Endothelial cell of umbilical vein (primary cell): ENCODE measurements around the gene FCRL3. TPM values are rescaled to one million over a fixed set of nuclear protein-coding genes. Genes with fewer than 3 reads are reported as not detected.

Experiments used
- BruUV-seq: library from RNA; stranded (reverse); fragments of 400-500 nt; replicated peaks from 2 replicates; lab custom pipeline; 2021; lab: Mats Ljungman, UMichigan
- CTCF ChIA-PET: fragments of 300-600, 350-600 bp; sonication (Branson Sonifier 250); formaldehyde crosslinking; loops from one replicate; lab custom pipeline; 2021; ENCODE audit warnings: antibody characterized with exemption, inconsistent platforms; lab: Charles Lee
- POLR2A ChIA-PET: fragments of 300-600, 350-600 bp; sonication (Branson Sonifier 250); formaldehyde crosslinking; loops from one replicate; lab custom pipeline; 2021; ENCODE audit warnings: antibody characterized with exemption, inconsistent platforms; lab: Charles Lee
- DNase-seq: peaks from one replicate; pipeline ENCODE4 v3.0.0-alpha.2; 2011; ENCODE audit warnings: low read depth, low spot score
- FAIRE-seq: peaks from 2 replicates; lab custom pipeline; 2011; peaks lifted over from hg19 to GRCh38; lab: Jason Lieb, UNC
- H2AFZ ChIP-seq: 2 replicates; pipeline ENCODE4 v1.6.0; 2012; ENCODE audit warnings: low read depth, low read length, control low read depth, inconsistent platforms
- H3K27ac ChIP-seq: 2 replicates; pipeline ENCODE4 v1.5.1; 2011; ENCODE audit warnings: low read depth, mild to moderate bottlenecking, control low read depth, low read length, moderate library complexity; ENCODE audit not compliant: insufficient read depth
- H3K27me3 ChIP-seq, 2 experiments: 2 replicates each; pipeline versions ENCODE4 v1.6.0 to v1.6.1; 2011; ENCODE audit warnings: low read length in 2 of 2, mixed read lengths in 1 of 2; ENCODE audit not compliant: control insufficient read depth in 2 of 2, insufficient read depth in 2 of 2
- H3K36me3 ChIP-seq, 2 experiments: 2 replicates in 1 of 2; 3 replicates in 1 of 2; pipeline ENCODE4 v1.5.1; 2011; ENCODE audit warnings: low read length in 2 of 2, mild to moderate bottlenecking in 1 of 2, moderate library complexity in 1 of 2; ENCODE audit not compliant: control insufficient read depth in 2 of 2, insufficient read depth in 2 of 2; ENCODE audit errors: extremely low read depth in 1 of 2
- H3K4me1 ChIP-seq: 3 replicates; pipeline ENCODE4 v1.5.1; 2011; ENCODE audit warnings: mild to moderate bottlenecking, low read length; ENCODE audit not compliant: control insufficient read depth, insufficient read depth; ENCODE audit errors: extremely low read depth
- H3K4me2 ChIP-seq: 2 replicates; pipeline ENCODE4 v1.6.1; 2011; ENCODE audit warnings: low read length, control low read depth, mixed read lengths; ENCODE audit not compliant: insufficient read depth
- H3K4me3 ChIP-seq, 3 experiments: fragments of 200-600 bp in 1 of 3; sonication (generic), shearing (Covaris generic) in 1 of 3; replicated peaks in 1 of 3; 2 replicates each; pipeline ENCODE4 v1.5.1; 2011 to 2016; ENCODE audit warnings: control low read depth in 3 of 3, low read length in 3 of 3, mild to moderate bottlenecking in 2 of 3, inconsistent platforms in 1 of 3, low read depth in 1 of 3, moderate library complexity in 1 of 3; ENCODE audit not compliant: insufficient read depth in 1 of 3
- H3K79me2 ChIP-seq: 2 replicates; pipeline ENCODE4 v1.6.0; 2012; ENCODE audit warnings: low read length, inconsistent platforms; ENCODE audit not compliant: control insufficient read depth, insufficient read depth
- H3K9ac ChIP-seq: replicated peaks from 2 replicates; pipeline ENCODE3; 2011; ENCODE audit warnings: low read length, control low read depth; ENCODE audit not compliant: insufficient read depth; ENCODE audit errors: extremely low read depth
- H3K9me1 ChIP-seq: replicated peaks from 3 replicates; pipeline ENCODE4 v1.6.0; 2011; ENCODE audit warnings: mild to moderate bottlenecking, low read length; ENCODE audit not compliant: control insufficient read depth, insufficient read depth; ENCODE audit errors: extremely low read depth
- H3K9me3 ChIP-seq: replicated peaks from 2 replicates; pipeline ENCODE4 v1.5.1; 2012; ENCODE audit warnings: low read length, inconsistent platforms; ENCODE audit not compliant: control insufficient read depth, insufficient read depth
- H4K20me1 ChIP-seq: replicated peaks from 2 replicates; pipeline ENCODE3; 2011; ENCODE audit warnings: mild to moderate bottlenecking, low read length; ENCODE audit not compliant: control insufficient read depth, insufficient read depth; ENCODE audit errors: extremely low read depth
- CTCF ChIP-seq, 2 donors: IDR thresholded peaks; 1 replicate in 1 of 2; 2 replicates in 1 of 2; pipeline ENCODE4 v1.5.1; 2011; ENCODE audit warnings: low read length in 2 of 2, mild to moderate bottlenecking in 2 of 2, moderate library complexity in 2 of 2, control low read depth in 1 of 2, inconsistent platforms in 1 of 2, low read depth in 1 of 2; ENCODE audit not compliant: insufficient read depth in 1 of 2; ENCODE audit errors: extremely low read depth in 1 of 2
- EZH2 ChIP-seq: IDR thresholded peaks from 2 replicates; pipeline ENCODE4 v1.6.1; 2012; ENCODE audit warnings: borderline replicate concordance, low read depth, mild to moderate bottlenecking, moderate library complexity, low read length, inconsistent platforms; ENCODE audit not compliant: severe bottlenecking
- FOS ChIP-seq: IDR thresholded peaks from 2 replicates; pipeline ENCODE4 v1.6.1; 2011; ENCODE audit warnings: mild to moderate bottlenecking, low read length, moderate library complexity, borderline replicate concordance; ENCODE audit not compliant: insufficient read depth
- GATA2 ChIP-seq: IDR thresholded peaks from 2 replicates; pipeline ENCODE4 v1.7.0; 2011; ENCODE audit warnings: low read depth, mild to moderate bottlenecking, moderate library complexity, mixed read lengths, low read length; ENCODE audit not compliant: insufficient read length, insufficient read depth
- JUN ChIP-seq: IDR thresholded peaks from 2 replicates; pipeline ENCODE4 v1.6.1; 2011; ENCODE audit warnings: borderline replicate concordance, low read depth; ENCODE audit not compliant: insufficient read length, insufficient read depth
- MYC ChIP-seq: IDR thresholded peaks from one replicate; pipeline ENCODE4 v1.6.1; 2011; ENCODE audit warnings: mild to moderate bottlenecking, low read depth, low read length
- POLR2A ChIP-seq: IDR thresholded peaks from 2 replicates; pipeline ENCODE4 v1.6.1; 2012; ENCODE audit warnings: low read depth, mild to moderate bottlenecking, control low read depth, low read length
- POLR2AphosphoS5 ChIP-seq: IDR thresholded peaks from 2 replicates; pipeline ENCODE4 v1.6.1; 2012; ENCODE audit warnings: low read depth, mild to moderate bottlenecking, control low read depth, low read length, moderate library complexity; ENCODE audit not compliant: insufficient read depth
- dilution Hi-C: fragments of 300-500 bp; cut with MboI; formaldehyde crosslinking; loops from one replicate; pipeline ENCODE4 v1.15.0; 2019; ENCODE audit warnings: low sequenced_read_pairs; ENCODE audit not compliant: extremely low pct_ligation_motif_present
- intact Hi-C: fragments of 100-400 bp; cut with micrococcal nuclease; formaldehyde crosslinking; loops from one replicate; pipeline ENCODE4 v1.10.0; 2022
- polyA plus RNA-seq, 4 experiments: library from polyadenylated mRNA; depleted of rRNA in 3 of 4; stranded (reverse) in 3 of 4; unstranded in 1 of 4; fragments of >200 nt; gene quantifications; 2 replicates each; pipeline versions ENCODE4 v1.2.1 to v1.2.3, GENCODE V29; 2011 to 2012; ENCODE audit warnings: missing spikeins in 1 of 4
- total RNA-seq: library from RNA; stranded (reverse); gene quantifications from 2 replicates; pipeline ENCODE4 v1.2.3, GENCODE V29; 2021
- TF ChIP-seq, protein P1 (sequence below): IDR thresholded peaks from 2 replicates; pipeline ENCODE4 v1.6.1; 2011; ENCODE audit not compliant: insufficient read depth, insufficient read length

FCRL3 gene
- total and polyA plus RNA-seq, 2 donors (not counting 3 experiments of a cell fraction or from before 2014, with no cell fraction given): not detected

GRCh38 chr1:157724537-157725220, 24.1 kb upstream of the FCRL3 start:
- no peak for FAIRE-seq
- no TSS peak for BruUV-seq
- CTCF ChIA-PET: interaction anchor here (1.2 kb wide), 1 partner anchor 34 kb away, joined by 6 read pairs; no protein-coding TSS in a partner anchor

More at GRCh38 chr1:157724537-157725220, 24.1 kb upstream of the FCRL3 start:
- no peaks in the 10 kb centered on the region for H3K27me3 ChIP-seq
- no peaks in the 10 kb centered on the region for H3K9me1 ChIP-seq
- dilution Hi-C loops: no loop called here
- POLR2A ChIA-PET: no interaction called here
- H3K4me1 ChIP-seq: no peaks in the 10 kb centered on the region
- no peaks in the 10 kb centered on the region for H3K79me2 ChIP-seq
- H2AFZ ChIP-seq: no peak overlapping the region
- H3K9ac ChIP-seq: no peak overlapping the region
- TF ChIP-seq FOS: no peak
- TF ChIP-seq POLR2A: no peak
- no peak for TF ChIP-seq EZH2
- no peak for TF ChIP-seq POLR2AphosphoS5
- TF ChIP-seq GATA2: no peak
- TF ChIP-seq MYC: no peak
- no peak for TF ChIP-seq CTCF (IDR thresholded peaks at IDR 0.05; ENCODE audit: extremely low read depth in 1 of 2, insufficient read depth in 1 of 2, low read depth in 1 of 2, low read length in 2 of 2)
- no peak for TF ChIP-seq JUN
- TF ChIP-seq, protein P1, sequence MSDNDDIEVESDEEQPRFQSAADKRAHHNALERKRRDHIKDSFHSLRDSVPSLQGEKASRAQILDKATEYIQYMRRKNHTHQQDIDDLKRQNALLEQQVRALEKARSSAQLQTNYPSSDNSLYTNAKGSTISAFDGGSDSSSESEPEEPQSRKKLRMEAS: no peak
- intact Hi-C loops: no loop called here
- no peak overlapping the region for H3K27ac ChIP-seq
- H3K36me3 ChIP-seq: no peaks in the 10 kb centered on the region
- no peak overlapping the region for H3K4me3 ChIP-seq
- DNase-seq: no peak
- no peak overlapping the region for H3K4me2 ChIP-seq
- H3K9me3 ChIP-seq: no peaks in the 10 kb centered on the region
- H4K20me1 ChIP-seq: no peaks in the 10 kb centered on the region
